Inflammatory macrophage treated with lipopolysaccharide for 1 hour (primary cell): Measurements from ENCODE around the gene SLC30A7.
"Not testable (repeated sequence)": the region's sequence is repeated elsewhere in the genome, so short reads cannot be mapped to it uniquely, and the experiment has no call there.

Experiments used
- DNase-seq, 2 donors: peaks; one replicate each; pipeline ENCODE4 v3.0.0-alpha.2; 2020 to 2022

The SLC30A7 gene

DNA sequence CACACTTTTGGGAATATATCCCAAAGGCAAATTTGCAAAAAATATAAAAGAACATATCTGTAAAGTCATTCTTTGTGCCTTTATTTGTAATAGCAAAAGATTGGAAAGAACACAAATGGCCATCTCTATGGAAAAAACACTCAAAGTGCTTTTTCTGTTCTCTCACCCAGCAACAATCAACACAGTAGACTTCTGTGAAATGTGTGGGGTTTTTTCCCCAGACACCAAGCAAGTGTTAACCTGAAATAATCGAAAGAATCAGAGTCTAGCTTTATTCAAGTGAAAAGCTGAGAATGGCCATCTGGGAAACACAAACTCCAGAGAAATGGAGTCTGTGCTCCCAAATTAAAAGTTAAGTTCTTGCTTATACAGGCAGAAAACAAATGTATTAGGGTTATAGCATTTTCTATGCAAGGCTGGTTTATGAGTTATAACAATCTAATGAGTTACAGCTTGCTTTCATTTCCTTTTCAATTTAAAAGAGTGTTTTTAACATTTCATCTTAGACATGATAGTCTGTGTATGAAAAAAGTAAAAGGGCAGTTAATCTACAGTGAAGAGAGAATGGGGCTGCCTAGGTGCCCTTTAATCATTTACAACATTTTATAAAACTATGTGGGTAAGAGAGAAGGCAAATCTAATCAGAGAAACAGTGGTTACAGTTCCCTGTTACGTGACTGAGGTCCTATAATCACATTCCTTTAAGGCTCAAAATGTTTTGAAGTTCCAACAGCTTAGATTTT, 46.6 kb downstream of the SLC30A7 start:
- no peak for DNase-seq

DNA sequence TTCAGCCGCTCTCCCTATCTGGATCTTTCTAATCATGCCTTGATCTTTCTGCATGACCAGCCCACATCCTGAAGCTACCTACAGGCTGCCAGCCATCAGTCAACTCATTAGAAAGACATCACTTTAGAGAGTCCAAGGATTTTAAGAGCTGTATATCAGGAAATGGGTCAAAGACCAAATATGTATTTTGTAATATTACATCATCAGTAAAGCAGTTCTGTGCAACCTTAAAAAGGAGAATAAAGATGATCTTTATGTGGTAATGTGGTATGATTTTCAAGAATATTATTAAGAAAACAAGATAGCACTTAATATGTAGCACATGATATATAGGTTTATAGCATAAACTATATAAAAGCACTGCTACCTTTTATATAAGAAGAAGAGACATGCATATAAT, 47.6 kb downstream of the SLC30A7 start:
- peak in 1 of 2 donors; percentile 8 for DNase-seq

DNA sequence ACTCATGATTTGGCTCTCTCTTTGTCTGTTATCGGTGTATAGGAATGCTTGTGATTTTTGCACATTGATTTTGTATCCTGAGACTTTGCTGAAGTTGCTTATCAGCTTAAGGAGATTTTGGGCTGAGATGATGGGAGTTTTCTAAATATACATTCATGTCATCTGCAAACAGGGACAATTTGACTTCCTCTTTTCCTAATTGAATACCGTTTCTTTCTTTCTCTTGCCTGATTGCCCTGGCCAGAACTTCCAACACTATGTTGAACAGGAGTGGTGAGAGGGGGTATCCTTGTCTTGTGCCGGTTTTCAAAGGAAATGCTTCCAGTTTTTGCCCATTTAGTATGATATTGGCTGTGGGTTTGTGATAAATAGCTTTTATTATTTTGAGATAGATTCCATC, 50.2 kb downstream of the SLC30A7 start:
- not testable (repeated sequence) for DNase-seq

DNA sequence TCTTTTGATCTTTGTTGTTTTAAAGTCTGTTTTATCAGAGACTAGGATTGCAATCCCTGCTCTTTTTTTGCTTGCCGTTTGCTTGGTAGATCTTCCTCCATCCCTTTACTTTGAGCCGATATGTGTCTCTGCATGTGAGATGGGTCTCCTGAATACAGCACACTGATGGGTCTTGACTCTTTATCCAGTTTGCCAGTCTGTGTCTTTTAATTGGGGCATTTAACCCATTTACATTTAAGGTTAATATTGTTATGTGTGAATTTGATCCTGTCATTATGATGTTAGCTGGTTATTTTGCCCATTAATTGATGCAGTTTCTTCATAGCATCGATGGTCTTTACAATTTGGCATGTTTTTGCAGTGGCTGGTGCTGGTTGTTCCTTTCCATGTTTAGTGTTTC, 51.9 kb downstream of the SLC30A7 start:
- not testable (repeated sequence) for DNase-seq

DNA sequence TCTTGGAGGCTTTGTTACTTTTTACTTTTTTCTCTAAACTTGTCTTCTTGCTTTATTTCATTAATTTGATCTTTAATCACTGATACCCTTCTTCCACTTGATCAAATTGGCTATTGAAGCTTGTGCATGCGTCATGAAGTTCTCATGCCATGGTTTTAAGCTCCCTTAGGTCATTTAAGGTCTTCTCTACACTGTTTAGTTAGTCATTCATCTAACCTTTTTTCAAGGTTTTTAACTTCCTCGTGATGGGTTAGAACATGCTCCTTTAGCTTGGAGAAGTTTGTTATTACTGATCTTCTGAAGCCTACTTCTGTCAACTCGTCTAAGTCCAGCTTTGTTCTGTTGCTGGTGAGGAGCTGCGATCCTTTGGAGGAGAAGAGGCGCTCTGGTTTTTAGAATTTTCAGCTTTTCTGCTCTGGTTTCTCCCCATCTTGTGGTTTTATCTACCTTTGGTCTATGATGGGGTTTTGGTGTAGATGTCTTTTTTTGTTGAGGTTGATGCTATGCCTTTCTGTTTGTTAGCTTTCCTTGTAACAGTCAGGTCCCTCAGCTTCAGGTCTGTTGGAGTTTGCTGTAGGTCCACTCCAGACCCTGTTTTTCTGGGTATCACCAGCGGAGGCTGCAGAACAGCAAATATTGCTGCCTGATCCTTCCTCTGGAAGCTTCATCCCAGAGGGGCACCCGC, 53.0 kb downstream of the SLC30A7 start:
- DNase-seq, result not testable (repeated sequence)

DNA sequence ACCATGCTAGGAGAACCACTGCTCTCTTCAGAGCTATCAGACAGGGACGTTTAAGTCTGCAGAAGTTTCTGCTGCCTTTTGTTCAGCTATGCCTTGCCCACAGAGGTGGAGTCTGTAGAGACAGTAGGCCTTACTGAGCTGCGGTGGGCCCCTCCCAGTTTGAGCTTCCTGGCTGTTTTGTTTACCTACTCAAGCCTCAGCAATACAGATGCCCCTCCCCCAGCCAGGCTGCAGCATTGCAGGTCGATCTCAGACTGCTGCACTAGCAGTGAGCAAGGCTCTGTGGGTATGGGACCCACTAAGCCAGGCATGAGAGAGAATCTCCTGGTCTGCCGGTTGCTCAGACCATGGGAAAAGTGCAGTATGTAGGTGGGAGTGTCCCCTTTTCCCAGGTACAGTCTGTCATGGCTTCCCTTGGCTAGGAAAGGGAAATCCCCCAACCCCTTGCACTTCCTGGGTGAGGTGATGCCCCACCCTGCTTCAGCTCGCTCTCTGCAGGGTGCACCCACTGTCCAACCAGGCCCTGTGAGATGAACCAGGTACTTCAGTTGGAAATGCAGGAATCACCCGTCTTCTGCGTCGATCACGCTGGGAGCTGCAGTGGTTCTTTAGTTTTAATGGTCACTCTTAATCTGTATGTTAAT, 53.7 kb downstream of the SLC30A7 start:
- not testable (repeated sequence) for DNase-seq

DNA sequence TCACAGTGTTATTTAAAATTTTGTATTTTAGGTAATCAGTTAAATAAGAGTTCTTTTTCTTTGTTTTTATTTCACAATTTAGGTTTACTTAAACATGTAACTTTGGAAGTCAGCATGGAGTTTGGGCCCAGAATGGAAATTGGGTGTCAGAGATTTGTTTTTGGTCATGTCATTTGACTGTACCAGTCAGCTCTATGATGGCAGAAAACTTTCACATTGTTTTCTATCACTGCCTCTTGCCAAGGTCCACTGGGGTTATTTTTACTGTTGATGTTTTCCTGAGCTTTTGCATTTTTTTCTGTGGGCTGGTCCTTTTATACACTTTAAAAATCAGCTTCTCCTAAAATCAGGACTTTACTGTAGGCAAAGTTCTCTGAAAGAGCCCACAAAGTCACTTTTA, 54.4 kb downstream of the SLC30A7 start:
- DNase-seq, result no peak

DNA sequence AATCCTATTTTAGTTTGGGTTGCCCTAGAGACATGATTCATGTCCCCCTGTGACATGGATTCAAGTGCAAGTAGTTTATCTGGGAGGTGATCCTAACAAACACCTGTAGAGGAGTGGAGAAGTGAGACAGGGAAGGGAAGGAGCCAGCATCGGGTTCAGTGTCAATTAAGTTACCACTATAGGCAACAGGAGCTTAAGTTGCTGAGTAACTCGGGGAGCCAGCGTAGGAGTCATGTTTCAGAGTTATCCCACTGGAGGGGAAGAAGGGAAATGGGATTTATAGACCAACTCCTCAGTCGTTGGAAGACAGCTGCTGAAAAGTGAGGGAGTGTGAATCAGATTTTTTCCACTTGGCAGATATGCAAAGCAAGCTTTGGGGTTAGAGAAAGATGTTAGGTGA, 54.9 kb downstream of the SLC30A7 start:
- no peak for DNase-seq

DNA sequence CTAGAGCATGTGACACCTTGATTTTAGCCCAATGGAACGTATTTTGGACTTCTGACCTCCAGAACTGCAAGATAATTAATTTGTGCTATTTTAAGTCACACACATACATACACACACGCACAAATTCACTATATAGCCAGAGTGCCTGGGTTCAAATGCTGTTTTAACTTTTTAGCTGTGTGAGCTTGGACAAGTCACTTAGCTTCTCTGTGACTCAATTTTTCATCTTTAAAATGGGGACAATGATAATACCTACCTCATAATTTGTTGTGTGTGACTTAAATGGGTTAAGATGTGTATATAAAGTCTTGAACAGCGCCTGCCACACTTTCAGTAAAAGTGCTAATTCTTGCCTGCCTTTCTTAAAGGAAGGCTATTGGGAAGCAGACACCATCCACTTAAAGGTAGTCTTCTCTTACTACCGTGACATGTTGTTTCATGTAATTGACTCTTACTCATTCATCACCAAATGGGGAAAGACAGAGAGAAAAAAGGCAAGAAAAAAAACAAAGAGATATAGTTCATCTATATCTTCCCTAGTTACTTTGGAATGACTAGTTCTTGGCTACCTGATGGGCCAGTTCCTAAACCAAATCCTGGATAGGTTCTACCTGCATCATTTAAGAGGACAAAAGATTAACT, 56.3 kb downstream of the SLC30A7 start:
- DNase-seq, result no peak

DNA sequence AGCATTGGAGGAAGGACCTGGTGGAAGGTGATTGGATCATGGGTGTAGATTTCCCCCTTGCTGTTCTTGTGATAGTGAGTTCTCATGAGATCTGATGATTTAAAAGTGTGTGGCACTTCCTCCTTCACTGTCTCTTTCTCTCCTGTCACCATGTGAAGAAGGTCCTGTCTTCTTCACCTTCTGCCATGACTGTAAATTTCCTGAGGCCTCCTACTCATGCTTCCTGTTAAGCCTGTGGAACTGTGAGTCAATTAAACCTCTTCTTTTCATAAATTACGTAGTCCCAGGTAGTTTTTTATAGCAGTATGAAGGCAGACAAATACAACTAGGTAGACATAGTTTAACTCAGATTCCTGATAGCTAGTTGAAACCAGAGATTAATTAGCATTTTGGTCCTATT, 57.1 kb downstream of the SLC30A7 start:
- DNase-seq, result not testable (repeated sequence)

DNA sequence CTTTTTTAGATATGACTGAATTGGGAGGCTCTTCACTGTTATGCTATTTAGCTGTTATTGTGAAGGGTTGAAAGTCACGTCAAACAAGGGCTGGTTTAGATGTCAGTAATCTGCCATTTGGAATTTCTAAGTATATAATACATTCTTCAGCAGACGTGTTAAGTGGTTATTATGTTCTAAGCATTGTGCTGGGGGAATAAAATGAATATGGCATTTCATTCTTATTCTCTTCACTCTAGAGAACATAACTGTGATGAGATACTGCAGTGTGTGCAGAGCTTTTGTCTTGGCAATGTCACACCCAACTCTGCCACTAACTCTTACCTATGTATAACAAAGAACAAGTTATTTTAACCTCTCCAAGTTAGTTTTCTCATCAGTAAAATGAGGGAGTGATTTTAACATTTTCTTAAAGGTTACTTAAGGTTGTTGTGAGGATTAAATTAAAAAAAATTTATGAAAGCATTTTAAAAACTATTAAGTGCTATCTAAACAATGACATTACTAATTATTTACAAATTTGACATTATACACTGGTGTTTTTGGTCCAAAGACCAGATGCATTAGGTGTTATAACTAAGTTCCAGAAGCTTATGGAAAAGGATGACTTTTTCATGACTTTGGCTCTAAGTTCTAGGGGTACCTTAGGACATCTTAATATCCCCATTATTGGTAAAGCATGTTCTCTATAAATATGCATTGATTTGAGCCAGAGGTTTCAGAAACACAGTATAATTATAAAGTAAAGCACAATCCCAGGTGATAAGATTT, 58.3 kb downstream of the SLC30A7 start:
- DNase-seq, result no peak

DNA sequence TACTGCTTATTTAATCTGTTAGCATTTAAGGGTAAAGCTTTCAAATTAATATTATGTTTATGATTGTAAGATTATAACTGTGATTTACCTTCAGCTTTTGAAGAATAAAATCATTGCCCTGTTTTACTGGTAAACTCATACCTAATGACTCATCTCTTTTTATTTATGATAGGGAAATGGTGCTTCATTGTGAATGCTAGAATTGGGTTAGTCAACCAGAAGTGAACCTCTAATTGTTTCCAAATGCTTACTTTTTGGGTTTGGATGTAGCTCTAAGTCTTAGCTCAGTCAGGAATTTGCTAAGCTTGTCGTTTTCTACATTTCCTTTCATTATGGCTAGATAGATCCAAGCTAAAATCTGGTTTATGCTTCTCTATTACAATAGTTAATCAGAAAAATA, 59.4 kb downstream of the SLC30A7 start:
- DNase-seq, result no peak

DNA sequence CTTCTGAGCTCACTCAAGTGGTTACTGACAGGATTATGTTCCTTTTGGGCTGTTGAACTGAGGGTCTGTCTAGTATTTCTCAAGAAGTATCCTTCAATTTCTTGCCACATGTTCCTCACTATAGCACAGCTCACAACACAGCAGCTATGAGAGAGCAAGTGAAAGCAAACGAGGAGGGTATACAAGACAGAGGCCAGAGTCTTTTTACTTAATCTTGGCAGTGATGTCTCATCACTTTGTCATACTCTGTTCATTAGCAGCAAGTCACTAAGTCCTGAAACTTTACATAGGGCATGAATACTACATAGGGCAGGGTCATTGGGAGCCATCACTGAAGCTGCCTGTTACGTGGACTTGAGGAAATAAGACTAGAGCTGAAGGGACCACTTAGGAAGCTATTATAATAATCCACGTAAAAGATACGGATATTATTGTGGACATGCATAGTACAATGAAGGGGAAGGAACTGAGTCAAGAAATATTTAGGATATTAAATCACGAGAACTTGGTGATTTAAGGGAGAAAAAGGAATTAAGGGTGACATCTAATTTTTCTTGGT, 63.7 kb downstream of the SLC30A7 start:
- DNase-seq, result no peak

DNA sequence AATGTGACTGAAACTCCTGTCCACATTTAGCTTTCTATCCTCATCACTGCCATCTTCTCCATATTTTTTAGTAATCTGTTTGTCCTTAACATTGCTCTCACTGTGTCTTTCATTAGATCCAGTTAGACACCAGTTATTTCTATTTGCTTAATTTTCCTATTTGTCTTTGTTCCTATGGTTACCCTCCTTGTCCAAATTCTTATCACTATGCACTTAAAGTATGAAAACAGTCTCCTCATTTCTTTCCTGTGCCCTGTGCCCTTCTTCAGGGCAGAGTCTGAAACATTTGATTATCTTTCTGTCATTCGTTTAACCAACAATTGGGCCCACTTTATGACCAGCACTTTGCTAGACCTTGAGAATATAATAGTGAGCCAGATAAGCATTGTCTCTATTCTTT, 64.2 kb downstream of the SLC30A7 start:
- DNase-seq, result no peak

DNA sequence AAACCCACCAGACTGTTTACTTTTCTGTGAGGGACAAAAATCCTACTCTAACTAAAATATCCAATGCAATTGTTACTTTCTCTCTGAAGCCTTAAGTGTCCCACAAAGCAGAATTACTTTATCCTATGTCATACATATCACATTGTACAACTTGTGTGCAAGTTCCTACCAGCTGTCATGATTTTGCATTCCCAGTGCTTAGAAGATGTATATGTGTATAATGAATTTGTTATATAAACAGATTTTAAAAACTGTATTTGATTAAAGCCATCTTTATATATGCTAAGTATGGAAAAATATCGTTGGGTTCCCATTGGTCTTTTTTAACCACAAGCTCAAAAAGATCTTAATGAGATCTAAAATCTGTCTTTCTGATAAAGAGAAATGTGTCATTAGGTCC, 72.7 kb downstream of the SLC30A7 start:
- DNase-seq, result no peak

DNA sequence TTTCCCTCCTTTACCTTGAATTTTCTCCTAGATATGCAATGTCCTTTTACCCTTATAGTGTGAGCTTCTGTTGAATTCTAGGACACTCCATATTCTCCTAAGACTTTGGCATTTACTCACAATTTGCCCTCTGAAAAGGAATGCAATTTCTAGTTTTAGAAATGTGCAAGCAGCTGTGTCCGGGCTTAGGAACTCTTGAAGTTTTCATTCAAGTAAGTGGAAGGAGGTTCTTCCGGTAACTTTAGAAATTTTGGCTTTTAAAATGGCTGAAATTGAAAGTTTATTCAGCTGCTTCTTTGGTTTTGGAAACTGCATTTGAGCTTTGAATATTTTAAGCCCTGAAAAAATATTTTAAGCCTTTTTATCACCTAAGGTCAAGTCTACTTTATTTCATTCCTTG, 73.4 kb downstream of the SLC30A7 start:
- no peak for DNase-seq

DNA sequence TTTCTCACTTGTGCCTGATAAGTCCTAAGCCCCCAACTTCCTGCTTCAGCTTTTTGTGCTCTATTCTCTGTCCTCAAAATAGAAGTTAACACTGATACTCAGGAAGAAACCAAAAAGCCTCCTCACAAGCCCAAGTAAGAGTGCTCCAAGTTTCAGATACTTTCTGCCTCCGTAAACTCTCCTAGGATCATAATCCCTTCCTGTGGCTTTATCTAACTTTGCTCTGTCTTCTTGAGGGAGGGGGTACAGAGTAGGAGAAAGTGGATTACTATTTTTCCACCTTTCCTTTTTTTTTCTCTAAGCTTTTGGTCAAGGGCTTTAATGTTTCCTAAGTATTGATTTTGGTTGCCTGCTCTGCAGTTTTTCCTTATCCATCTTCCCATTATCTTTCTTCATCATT, 75.1 kb downstream of the SLC30A7 start:
- DNase-seq, result no peak

DNA sequence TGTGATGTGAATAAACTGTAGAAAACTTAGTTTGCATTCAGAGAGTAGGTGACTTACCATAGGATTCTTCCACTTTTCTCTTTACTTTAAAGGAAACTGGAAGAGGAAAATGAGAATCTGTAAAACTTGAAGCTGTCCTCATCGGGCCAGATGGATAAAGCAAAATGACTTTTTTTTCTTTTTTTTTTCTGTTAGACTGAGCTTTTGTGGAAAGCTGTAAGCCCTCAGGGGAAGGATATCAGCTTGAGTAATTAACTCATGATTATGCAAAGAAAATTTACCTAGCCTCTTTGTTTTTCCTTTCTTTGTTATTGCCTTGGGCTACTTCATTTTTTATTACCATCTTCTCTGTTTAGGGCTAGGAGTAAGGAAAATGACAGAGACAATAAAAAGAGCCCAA, 76.3 kb downstream of the SLC30A7 start:
- DNase-seq, result no peak

DNA sequence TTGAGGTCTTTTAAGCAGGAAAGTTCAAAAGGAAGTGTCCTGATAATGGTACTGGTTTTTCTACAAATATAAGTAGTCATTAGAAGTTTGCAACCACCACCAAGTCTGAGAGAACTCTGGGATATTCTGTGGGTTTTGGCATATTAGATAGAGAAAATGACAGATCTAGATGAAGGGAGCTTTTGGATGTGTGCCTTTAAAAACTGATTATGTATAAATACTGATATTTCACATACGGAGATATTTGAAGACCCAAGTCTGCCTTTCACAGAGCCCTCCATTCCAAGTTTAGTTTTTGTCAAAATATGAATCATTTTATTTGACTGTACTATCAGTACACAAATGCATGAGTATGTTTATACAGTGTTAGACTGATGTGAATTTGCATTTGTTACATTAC, 81.0 kb downstream of the SLC30A7 start:
- no peak for DNase-seq

DNA sequence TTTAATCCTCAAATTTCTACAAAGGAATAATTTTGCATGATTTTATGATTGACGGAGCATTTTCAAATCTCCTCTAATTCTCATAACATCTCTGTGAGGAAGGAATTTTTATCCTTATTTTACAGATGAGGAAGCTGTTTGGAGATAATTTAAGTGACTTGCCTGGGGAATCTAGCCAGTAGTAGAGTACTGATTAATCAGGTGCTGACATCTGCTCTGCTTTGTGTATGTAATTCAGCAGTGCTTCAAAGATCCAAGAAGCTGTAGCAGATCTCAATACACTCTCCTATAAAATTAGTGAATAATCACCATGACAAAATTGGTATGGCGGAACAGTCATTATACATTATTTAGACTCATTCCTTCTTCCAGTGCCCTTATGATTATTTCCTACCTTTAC, 83.7 kb downstream of the SLC30A7 start:
- no peak for DNase-seq

DNA sequence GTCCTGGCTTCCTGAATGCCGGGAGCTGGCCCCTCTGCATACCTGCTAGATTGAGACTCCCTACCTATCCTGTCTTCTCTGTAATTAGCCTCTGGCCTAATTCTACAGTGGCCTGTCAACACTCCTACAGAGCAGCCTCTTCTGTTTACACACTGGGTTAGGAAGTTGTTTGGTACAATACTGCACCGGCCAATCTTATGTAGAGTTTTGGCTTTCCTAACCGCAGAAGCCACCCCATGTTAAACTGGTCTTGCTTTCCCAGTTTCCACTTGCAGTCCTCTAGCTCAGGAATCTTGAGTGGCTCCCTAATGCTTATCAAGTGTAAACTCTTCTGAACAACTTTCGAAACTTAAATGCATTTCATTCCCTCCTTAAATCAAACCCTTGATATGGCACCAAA, 86.9 kb downstream of the SLC30A7 start:
- DNase-seq, result no peak

DNA sequence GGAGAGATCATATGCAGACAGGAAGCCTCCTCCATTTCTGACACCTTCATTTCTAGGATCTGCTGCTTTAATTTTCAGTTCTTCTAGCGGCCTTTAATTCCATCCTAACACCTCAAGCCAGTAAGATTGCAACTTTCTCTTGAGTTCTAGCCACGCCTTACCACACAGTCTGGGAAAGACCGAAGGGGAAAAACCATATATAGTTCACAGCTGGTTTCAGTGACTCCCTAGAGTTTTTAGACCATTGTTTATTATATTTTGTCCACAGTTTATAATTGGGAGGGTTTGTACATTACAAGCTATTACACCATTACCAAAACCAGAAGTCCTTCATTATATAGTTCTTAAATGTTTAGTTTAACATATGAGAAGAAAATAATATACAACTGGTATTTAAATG, 92.2 kb downstream of the SLC30A7 start:
- DNase-seq, result no peak
